Activated CD4-positive, alpha-beta T cell treated with anti-CD3 and anti-CD28 coated beads for 1 hour (primary cell): ENCODE results near the gene XPR1.
"Not testable (repeated sequence)": the region's sequence is repeated elsewhere in the genome, so short reads cannot be mapped to it uniquely, and the experiment has no call there.

Source experiments
- DNase-seq: peaks from one replicate; pipeline ENCODE4 v3.0.0-alpha.2; 2020

Gene XPR1

GRCh38 chr1:180724055-180724454 lies 92.2 kb downstream of the XPR1 start:
- no peak for DNase-seq

- DNase-seq = not testable (repeated sequence)
Measured at GRCh38 chr1:180726024-180726423, 94.2 kb downstream of the XPR1 start.

- not testable (repeated sequence) for DNase-seq
Measured at GRCh38 chr1:180727751-180728150, 95.9 kb downstream of the XPR1 start.

- DNase-seq = no peak
Measured at GRCh38 chr1:180728472-180729106, 96.8 kb downstream of the XPR1 start.

- DNase-seq = no peak
Measured at GRCh38 chr1:180731131-180731530, 99.3 kb downstream of the XPR1 start.

DNA sequence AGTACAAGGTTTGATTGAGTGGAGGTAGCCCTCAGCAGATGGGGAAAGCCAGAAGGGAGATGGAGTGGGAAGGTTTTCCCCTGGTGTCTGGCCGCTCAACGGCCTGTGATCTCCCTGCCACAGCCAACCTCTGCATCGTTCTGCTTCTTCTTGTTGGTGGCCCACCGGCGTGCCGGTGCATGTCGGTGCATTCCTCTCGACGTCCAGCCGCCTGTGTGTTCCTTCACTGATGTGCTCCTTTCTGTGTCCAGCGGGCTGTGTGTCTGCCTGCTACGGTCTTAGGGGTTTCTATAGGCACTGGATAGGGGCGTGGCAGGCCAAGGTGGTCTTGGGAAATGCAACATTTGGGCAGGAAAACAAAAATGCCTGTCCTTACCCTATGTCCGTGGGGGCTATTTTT lies 101.0 kb downstream of the XPR1 start:
- no peak for DNase-seq

GRCh38 chr1:180734366-180734765 lies 102.5 kb downstream of the XPR1 start:
- DNase-seq = no peak

DNA sequence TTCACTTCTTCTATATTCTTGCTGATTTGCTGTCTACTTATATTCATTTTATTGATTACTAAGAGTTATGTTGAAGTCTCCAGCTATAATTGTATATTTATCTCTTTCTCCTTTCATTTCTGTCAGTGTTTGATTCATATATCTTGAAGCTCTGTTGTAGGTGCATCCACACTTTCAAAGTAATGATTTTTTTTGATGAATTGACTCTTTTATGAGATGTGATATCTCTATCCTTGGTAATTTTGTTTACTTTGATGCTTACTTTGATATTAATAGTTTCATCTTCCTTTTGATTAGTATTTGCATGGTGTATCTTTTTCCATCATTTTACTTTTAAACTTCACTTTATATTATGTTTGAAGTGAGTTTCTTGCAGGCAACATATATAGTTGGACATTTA lies 110.8 kb downstream of the XPR1 start:
- DNase-seq = no peak

DNA sequence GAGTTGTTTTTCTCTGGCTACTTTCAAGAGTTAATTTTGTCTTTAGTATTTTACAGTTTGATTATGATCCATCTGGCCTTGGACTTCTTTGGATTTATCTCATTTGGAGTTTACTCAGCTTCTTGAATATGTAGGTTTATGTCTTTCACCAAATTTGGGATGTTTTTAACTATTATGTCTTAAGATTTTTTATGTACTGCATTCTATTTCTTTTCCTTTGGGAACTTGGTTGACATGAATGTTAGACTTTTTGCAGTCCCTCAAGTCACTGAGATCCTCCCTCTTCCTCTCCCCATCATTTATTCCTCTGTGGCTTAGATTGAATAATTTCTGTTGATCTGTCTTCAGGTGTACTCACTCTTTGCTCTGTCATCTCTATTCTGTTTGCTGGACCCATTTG lies 112.0 kb downstream of the XPR1 start:
- no peak for DNase-seq

GRCh38 chr1:180745098-180745497 lies 113.3 kb downstream of the XPR1 start:
- no peak for DNase-seq

- DNase-seq = no peak
Measured at GRCh38 chr1:180751921-180752320, 120.1 kb downstream of the XPR1 start.

- no peak for DNase-seq
Measured at GRCh38 chr1:180754453-180754852, 122.6 kb downstream of the XPR1 start.

GRCh38 chr1:180757657-180758056 lies 125.8 kb downstream of the XPR1 start:
- no peak for DNase-seq

- DNase-seq = no peak
Measured at GRCh38 chr1:180762796-180763195, 131.0 kb downstream of the XPR1 start.

DNA sequence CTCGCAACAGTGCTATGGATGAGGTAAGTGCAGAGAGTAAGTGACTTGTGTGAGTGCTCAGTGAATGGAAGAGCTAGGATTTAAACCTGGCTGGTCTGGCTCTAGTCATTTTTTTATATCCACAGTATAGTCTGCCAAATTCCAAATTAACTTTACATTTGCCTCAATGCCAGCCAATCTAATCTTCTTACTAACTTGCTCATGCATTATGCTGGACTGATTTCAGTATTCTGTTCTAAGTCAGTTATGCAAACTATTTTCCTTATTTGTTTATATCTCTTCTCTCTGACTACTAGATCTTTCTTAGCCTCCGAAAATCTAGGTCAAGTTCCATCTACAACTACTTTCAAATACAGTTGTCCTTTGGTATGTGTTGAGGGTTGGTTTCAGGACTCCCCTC lies 133.3 kb downstream of the XPR1 start:
- DNase-seq = no peak

DNA sequence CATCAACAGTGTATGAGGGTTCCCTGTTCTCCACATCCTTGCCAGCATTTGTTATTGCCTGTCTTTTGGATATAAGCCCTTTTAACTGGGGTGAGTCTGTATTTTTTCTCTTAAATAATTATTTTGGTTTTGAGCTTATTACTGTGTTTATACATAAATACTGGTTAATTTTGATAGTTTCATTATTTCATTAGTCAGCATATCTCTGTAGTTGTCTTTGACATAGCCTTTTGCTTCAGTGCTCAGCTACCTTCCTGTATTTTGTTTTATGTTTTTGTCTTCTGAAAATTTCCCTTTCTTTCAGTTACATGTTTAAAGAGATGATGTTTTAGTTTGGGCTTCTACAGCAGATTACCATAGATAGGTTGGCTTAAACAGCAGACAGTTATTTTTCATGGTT lies 138.1 kb downstream of the XPR1 start:
- no peak for DNase-seq

DNA sequence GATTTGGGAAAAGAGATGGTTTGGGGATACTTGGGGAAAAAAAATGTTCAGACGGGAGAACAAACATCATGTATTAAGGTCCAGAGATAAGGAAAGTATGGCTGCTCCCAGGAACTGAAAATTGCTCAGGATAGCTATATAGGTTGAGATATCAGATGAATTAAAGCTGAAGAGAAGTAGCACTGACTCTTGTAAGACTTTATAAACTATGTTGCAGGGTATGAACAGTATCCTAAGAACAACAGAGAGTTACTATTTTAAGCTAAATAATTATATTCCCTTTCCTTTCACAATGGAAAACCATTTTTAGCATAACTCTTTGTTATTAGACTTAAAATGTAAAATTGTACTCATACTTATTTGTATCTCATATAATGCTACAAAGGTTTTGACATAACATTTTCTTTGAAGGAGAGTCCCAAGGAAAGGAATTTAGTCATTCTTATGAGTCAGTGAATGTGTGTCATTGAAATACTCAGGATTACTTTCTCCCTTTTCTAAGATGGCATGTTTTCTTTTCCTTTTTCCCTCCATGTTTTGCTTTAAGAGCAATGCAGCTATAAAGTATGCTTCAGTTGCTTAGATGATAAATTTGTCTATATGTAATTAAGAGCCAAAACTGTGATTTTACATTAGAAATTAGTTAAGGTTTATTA lies 141.5 kb downstream of the XPR1 start:
- no peak for DNase-seq

DNA sequence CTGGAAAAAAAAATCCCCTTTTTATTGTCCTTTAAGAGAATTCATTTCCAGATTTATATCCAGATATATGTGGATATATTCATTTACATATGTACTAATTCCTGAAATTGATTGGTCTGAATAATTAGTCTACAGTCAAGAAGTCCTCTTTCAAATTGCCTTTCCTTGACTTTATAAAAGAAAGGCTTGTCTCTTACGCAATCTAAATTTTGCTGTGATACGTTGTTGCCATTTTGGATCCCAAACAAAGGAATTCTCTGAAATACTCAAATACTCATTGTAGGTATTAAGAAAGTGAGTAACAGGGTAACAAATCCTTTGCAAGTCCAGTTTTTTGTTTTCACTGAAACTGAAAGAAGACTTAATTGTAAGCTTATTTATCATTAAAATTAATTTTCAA lies 144.0 kb downstream of the XPR1 start:
- DNase-seq = no peak

DNA sequence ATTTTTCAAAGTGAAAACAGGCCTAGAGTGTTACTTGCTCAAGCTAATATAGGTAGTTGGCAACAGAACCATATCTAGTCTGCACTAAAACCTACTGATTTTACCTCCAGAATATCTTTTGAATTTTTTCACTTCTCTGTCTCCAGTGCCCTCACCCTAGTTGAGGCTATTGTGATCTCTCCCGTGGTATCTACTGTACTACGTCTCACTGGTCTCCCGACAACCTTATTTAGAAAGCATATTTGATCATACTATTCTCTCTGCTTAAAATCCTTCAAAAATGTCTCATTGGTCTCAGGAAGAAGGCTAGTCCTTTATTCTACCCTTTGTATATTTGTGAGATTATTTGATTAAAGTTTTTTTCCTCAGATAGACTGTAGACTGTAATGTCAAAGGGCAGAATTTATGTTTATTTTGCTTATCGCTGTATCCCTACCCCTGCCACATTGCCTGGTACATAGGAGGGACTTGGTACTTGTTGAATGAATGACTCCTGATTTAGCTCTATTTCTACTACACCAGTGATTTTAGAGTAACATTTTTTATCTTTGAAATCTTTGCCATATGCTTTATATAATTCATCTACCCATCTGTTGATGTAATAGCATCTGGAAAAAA lies 145.4 kb downstream of the XPR1 start:
- DNase-seq = no peak

DNA sequence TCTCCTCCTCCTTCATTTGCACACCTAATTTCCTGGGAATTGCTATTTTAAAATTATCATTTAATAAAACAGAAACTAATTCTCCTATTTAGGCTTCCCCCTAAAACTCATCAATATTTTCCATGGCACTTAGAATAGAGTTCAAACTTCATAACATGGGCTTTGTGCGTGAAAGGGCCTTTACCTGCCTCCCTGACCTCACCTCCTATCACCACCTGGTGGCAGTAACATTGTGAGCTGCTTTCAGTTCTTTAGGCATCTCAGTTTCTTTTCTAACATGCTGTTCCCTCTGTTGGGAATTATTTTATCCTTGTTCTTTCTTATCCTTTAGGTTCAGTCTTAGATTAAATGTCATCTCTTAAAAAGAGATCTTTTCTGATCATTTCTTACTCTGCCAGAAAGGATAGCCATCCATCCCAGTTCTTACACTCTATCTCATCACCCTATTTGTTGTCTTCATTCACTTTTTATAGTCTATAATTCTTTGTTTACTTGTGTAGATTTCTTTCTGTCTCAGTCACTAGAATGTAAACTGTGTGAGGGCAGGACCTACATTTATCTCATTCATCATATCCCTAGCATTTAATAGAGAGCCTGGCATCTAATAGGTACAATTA lies 147.1 kb downstream of the XPR1 start:
- no peak for DNase-seq

- no peak for DNase-seq
Measured at GRCh38 chr1:180779584-180779983, 147.8 kb downstream of the XPR1 start.

DNA sequence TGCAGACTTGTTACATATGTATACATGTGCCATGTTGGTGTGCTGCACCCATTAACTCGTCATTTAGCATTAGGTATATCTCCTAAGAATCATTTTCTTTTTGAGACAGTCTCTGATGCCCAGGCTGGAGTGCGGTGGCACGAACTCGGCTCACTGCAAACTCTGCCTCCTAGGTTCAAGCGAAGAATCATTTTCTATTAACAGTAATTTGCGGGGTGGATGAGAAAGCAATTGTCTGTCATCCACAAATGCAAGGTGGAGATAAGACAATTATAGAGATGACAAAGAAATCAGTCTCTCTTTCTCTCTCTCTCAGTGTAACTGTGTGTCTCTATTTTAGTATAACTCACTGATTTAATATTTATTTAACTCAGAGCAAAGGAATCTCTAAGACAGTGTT lies 149.9 kb downstream of the XPR1 start:
- no peak for DNase-seq

GRCh38 chr1:180785291-180785690 lies 153.5 kb downstream of the XPR1 start:
- DNase-seq = no peak

DNA sequence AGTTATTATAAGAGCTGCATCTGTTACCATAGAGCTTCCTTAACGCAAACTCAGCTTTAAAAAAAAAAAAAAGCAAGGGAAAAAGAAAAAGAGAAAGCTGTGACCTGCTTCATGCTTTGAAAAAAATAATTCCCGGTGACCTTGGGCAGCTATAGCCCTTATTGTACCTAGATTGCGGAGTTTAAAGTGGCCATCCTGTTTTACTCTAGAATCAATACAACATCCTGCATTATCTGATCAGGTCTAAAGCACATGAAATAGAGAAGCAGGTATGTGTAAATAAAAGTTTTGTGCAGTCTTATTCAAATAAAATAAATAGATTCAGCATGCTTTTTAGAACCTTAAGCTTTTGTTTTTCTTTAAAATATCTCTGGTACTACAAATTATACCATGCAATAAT lies 154.1 kb downstream of the XPR1 start:
- DNase-seq = no peak
